ENCODE measurements around the gene NOPCHAP1.

GRCh38 chr12:105032703-105033357 is 46.7 kb downstream of the NOPCHAP1 start:
- no peak for TF ChIP-seq POLR2A (IDR thresholded peaks at IDR 0.05)
- no peak for TF ChIP-seq EP300 (IDR thresholded peaks at IDR 0.05)
- TF ChIP-seq CTCF (IDR thresholded peaks at IDR 0.05), result no peak

Measured in suprapubic skin (tissue), 3 donors.